Large intestine (tissue), 3 donors: ENCODE data around the gene IGSF9B. TPM values are rescaled to one million over a fixed set of nuclear protein-coding genes. Genes with fewer than 3 reads are reported as not detected.

Experiments
- DNase-seq, 2 donors: peaks; one replicate each; pipeline versions ENCODE4 v3.0.0 to v3.0.0-alpha.2; 2013
- H3K27ac ChIP-seq: one replicate; pipeline ENCODE4 v1.5.1; 2013; ENCODE audit warnings: low read length
- H3K27me3 ChIP-seq: 2 replicates; pipeline ENCODE4 v1.6.1; 2013; ENCODE audit warnings: low read length; ENCODE audit not compliant: control insufficient read depth, insufficient read depth
- H3K36me3 ChIP-seq: 2 replicates; pipeline ENCODE4 v1.6.1; 2013; ENCODE audit warnings: low read length; ENCODE audit not compliant: control insufficient read depth, insufficient read depth
- H3K4me1 ChIP-seq: one replicate; pipeline ENCODE4 v1.6.1; 2013; ENCODE audit warnings: low read length; ENCODE audit not compliant: control insufficient read depth, insufficient read depth
- H3K4me3 ChIP-seq: one replicate; pipeline ENCODE4 v1.5.1; 2013; ENCODE audit warnings: low read length
- H3K9me3 ChIP-seq: one replicate; pipeline ENCODE4 v1.6.1; 2013; ENCODE audit warnings: mild to moderate bottlenecking, low read depth, low read length, moderate library complexity; ENCODE audit not compliant: control insufficient read depth
- WGBS: methylation state at CpG from one replicate; pipeline ENCODE4 v1.1.5; 2013; ENCODE audit warnings: low lambda C conversion rate; ENCODE audit not compliant: insufficient coverage; 5-methylcytosine and 5-hydroxymethylcytosine counted together
- polyA plus RNA-seq: library from polyadenylated mRNA; unstranded; fragments of 120-200 nt; gene quantifications from one replicate; pipeline ENCODE4 v1.2.1, GENCODE V29; 2013

Gene IGSF9B
- polyA plus RNA-seq, 1 donor, result 9.0 TPM

GRCh38 chr11:133929401-133930052, 27.2 kb downstream of the IGSF9B start:
- Histone ChIP-seq H3K9me3 (no peaks in the 10 kb centered on the region), H3K27me3 (no peaks in the 10 kb centered on the region), H3K4me1 (no peaks in the 10 kb centered on the region), H3K36me3 (peaks cover 7% of the 10 kb centered on the region), H3K27ac (no peak overlapping the region), H3K4me3 (no peak overlapping the region)
- WGBS, result no CpG with 5 or more reads among the region's 20 CpGs
- DNase-seq, result no peak

- no peaks in the 10 kb centered on the region for H3K4me1 ChIP-seq
- peaks cover 7% of the 10 kb centered on the region for H3K36me3 ChIP-seq
- H3K27ac ChIP-seq, result no peak overlapping the region
- whole genome bisulfite sequencing, result no CpG with 5 or more reads among the region's 5 CpGs
- no peaks in the 10 kb centered on the region for H3K27me3 ChIP-seq
- H3K9me3 ChIP-seq, result no peaks in the 10 kb centered on the region
- no peak for DNase-seq
- no peak overlapping the region for H3K4me3 ChIP-seq
Observed at GRCh38 chr11:133928628-133929059, 28.1 kb downstream of the IGSF9B start.

- H3K4me3 ChIP-seq, result no peak overlapping the region
- WGBS, result no CpG with 5 or more reads among the region's 36 CpGs
- H3K9me3 ChIP-seq, result no peaks in the 10 kb centered on the region
- no peaks in the 10 kb centered on the region for H3K4me1 ChIP-seq
- no peak overlapping the region for H3K27ac ChIP-seq
- H3K36me3 ChIP-seq, result peaks cover 7% of the 10 kb centered on the region
- H3K27me3 ChIP-seq, result no peaks in the 10 kb centered on the region
- DNase-seq, result peak; percentile 51 to 60
Observed at GRCh38 chr11:133927690-133928627, 28.8 kb downstream of the IGSF9B start.

- no peak for DNase-seq
- Histone ChIP-seq H3K36me3 (peaks cover 7% of the 10 kb centered on the region), H3K27ac (no peak overlapping the region), H3K4me3 (no peak overlapping the region), H3K4me1 (no peaks in the 10 kb centered on the region), H3K9me3 (no peaks in the 10 kb centered on the region), H3K27me3 (no peaks in the 10 kb centered on the region)
- WGBS, result 100% methylated on average over 4 of the region's 21 CpGs
Observed at GRCh38 chr11:133926466-133927246, 30.1 kb downstream of the IGSF9B start.

- 94% methylated on average over 3 of the region's 20 CpGs for WGBS
- no peak for DNase-seq
- Histone ChIP-seq H3K4me3 (no peak overlapping the region), H3K27me3 (no peaks in the 10 kb centered on the region), H3K4me1 (no peaks in the 10 kb centered on the region), H3K27ac (no peak overlapping the region), H3K9me3 (peaks cover under 1% of the 10 kb centered on the region), H3K36me3 (peaks cover 7% of the 10 kb centered on the region)
Observed at GRCh38 chr11:133925756-133926155, 31.0 kb downstream of the IGSF9B start.

GRCh38 chr11:133924661-133925060, 32.1 kb downstream of the IGSF9B start:
- H3K27me3 ChIP-seq, result no peaks in the 10 kb centered on the region
- H3K4me1 ChIP-seq, result no peaks in the 10 kb centered on the region
- H3K9me3 ChIP-seq, result peaks cover 3% of the 10 kb centered on the region
- no peak overlapping the region for H3K4me3 ChIP-seq
- H3K36me3 ChIP-seq, result peaks cover 7% of the 10 kb centered on the region
- WGBS, result no CpG with 5 or more reads among the region's 11 CpGs
- no peak overlapping the region for H3K27ac ChIP-seq
- DNase-seq, result no peak

- DNase-seq, result no peak
- peaks cover 7% of the 10 kb centered on the region for H3K36me3 ChIP-seq
- H3K4me1 ChIP-seq, result no peaks in the 10 kb centered on the region
- no peak overlapping the region for H3K4me3 ChIP-seq
- no CpG with 5 or more reads among the region's 23 CpGs for WGBS
- peaks cover 15% of the 10 kb centered on the region for H3K27me3 ChIP-seq
- H3K9me3 ChIP-seq, result peaks cover 3% of the 10 kb centered on the region
- no peak overlapping the region for H3K27ac ChIP-seq
Observed at GRCh38 chr11:133922078-133922870, 34.5 kb downstream of the IGSF9B start.

- H3K9me3 ChIP-seq, result peaks cover 3% of the 10 kb centered on the region
- H3K4me1 ChIP-seq, result no peaks in the 10 kb centered on the region
- WGBS, result 86% methylated on average over 1 of the region's 10 CpGs
- H3K27ac ChIP-seq, result no peak overlapping the region
- H3K36me3 ChIP-seq, result peaks cover 7% of the 10 kb centered on the region
- no peak overlapping the region for H3K4me3 ChIP-seq
- peaks cover 19% of the 10 kb centered on the region for H3K27me3 ChIP-seq
- DNase-seq, result no peak
Observed at GRCh38 chr11:133921513-133921912, 35.3 kb downstream of the IGSF9B start.

- DNase-seq, result no peak
- H3K4me3 ChIP-seq, result no peak overlapping the region
- peaks cover 3% of the 10 kb centered on the region for H3K9me3 ChIP-seq
- peaks cover 7% of the 10 kb centered on the region for H3K36me3 ChIP-seq
- H3K4me1 ChIP-seq, result no peaks in the 10 kb centered on the region
- H3K27me3 ChIP-seq, result peaks cover 19% of the 10 kb centered on the region
- no peak overlapping the region for H3K27ac ChIP-seq
- no CpG with 5 or more reads among the region's 33 CpGs for WGBS
Observed at GRCh38 chr11:133921026-133921425, 35.7 kb downstream of the IGSF9B start.
